MM.1S (cell line): ENCODE results near the gene DCST1.

ENCODE experiments used
- EZH2 ChIP-seq: fragments of 300-600 bp; sonication (generic); optimal IDR thresholded peaks from 2 replicates; pipeline ENCODE3; 2017; ENCODE audit warnings: low read depth, mild to moderate bottlenecking, antibody characterized with exemption, low read length, mixed read lengths
- TF ChIP-seq, protein P1 (sequence below): fragments of 300-600 bp; sonication (generic); IDR thresholded peaks from 2 replicates; pipeline ENCODE4 v1.5.1; 2016; ENCODE audit warnings: antibody characterized with exemption, low read length, mixed read lengths

DNA sequence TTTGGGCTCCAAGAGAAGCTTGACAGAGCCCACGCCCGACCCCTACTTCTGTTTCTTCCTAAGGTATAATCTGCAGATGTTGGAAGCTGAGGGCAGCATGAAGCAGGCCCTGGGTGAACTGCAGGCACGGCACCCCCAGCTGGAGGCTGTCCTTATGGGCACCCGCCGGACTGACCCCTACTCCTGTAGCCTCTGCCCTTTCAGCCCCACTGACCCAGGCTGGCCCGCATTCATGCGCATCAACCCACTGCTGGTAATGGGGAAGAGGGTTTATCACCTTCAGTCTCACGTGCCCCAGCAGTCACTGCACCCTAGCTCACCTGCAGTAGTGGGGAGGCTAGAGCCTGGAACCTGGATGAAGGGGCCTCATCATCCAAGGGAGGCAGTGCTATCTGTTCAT, 43.3 kb upstream of the DCST1 start:
- TF ChIP-seq, protein P1, sequence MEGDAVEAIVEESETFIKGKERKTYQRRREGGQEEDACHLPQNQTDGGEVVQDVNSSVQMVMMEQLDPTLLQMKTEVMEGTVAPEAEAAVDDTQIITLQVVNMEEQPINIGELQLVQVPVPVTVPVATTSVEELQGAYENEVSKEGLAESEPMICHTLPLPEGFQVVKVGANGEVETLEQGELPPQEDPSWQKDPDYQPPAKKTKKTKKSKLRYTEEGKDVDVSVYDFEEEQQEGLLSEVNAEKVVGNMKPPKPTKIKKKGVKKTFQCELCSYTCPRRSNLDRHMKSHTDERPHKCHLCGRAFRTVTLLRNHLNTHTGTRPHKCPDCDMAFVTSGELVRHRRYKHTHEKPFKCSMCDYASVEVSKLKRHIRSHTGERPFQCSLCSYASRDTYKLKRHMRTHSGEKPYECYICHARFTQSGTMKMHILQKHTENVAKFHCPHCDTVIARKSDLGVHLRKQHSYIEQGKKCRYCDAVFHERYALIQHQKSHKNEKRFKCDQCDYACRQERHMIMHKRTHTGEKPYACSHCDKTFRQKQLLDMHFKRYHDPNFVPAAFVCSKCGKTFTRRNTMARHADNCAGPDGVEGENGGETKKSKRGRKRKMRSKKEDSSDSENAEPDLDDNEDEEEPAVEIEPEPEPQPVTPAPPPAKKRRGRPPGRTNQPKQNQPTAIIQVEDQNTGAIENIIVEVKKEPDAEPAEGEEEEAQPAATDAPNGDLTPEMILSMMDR = no peak
- TF ChIP-seq EZH2 = no peak
